ENCODE data around the gene CPXM2.

CPXM2 gene

DNA sequence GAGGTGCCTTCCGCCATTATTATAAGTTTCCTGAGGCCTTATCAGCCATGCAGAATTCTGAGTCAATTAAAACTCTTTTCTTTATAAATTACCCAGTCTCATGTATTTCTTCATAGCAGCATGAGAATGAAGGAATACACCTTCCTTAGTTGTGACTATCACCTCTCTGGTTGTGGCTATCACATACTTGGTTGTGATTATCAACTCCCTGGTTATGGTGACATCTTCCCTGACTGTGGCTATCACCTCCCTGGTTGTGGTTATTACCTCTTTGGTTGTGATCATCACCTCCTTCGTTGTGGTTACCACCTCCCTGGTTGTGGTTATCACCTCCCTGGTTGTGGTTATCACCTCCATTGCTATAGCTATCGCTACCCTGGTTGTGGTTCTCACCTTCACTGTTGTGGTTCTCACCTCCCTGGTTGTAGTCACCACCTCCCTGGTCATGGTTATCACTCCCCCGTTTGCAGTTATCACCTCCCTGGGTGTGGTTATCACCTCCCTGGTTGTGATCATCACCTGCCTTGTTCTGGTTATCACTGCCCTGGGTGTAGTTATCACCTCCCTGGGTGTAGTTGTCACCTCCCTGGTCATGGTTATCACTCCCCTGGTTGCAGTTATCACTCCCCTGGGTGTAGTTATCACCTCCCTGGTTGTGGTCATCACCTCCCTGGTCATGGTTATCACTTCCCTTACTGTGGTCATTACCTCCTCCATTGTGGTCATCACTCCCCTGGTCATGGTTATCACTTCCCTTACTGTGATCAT lies 119.5 kb downstream of the CPXM2 start:
- no peak for DNase-seq (ENCODE audit: low spot score)

DNA sequence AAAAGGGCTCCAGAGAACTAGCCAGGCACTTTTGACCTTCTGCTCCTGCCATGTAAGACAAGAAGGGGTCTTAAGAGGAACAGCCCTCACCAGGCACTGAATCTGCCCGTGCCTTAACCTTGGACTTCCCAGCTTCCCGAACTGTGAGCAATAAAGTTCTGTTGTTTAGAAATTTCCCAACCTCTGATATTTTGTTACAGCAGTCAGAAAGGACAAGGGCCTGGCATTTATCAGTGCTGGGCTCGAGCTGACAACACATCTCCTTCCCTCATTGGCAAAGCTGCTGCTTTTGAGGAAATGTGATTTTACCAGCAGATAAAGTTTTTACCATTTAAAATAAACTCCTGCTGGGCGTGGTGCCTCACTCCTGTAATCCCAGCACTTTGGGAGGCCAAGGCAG lies 122.0 kb downstream of the CPXM2 start:
- no peak for DNase-seq (ENCODE audit: low spot score)

DNA sequence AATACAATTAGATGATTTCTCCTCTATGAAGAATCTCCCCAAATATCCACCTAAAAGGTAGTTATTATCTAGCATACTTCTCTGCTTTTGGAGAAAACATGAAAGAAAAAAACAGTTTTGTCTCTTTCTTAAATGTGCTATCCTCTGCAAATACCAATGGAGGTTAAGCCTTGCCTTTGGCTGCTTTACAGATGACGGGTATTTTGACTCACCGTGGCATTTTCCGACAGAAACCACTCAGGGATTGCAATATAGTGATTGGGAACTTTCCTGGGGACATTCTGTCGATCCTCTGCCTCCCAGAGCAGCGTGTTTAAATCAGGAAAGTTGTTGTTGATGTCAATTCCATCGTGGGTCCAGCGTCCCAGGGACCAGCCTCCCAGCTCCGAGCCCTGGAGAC lies 124.8 kb downstream of the CPXM2 start:
- DNase-seq (ENCODE audit: low spot score), result no peak

DNA sequence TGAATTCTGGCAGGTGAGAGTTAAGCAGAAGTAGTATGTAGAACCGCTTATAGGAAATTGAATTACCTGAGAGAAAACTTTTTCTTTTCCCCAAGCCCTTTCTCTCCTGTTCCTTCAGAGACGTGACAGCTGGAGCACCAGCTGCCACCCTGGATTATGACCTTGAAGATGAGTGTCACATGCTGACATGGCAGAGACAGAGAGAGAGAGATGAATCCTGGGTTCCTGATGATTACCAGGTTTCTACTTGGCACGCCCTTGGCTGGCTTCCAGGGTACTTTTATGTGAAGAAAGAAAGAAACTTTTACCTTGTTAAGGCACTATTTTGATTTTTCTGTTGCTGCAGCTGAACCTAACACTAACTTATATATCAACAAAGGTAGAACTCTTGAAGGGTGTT lies 125.6 kb downstream of the CPXM2 start:
- DNase-seq (ENCODE audit: low spot score), result no peak

DNA sequence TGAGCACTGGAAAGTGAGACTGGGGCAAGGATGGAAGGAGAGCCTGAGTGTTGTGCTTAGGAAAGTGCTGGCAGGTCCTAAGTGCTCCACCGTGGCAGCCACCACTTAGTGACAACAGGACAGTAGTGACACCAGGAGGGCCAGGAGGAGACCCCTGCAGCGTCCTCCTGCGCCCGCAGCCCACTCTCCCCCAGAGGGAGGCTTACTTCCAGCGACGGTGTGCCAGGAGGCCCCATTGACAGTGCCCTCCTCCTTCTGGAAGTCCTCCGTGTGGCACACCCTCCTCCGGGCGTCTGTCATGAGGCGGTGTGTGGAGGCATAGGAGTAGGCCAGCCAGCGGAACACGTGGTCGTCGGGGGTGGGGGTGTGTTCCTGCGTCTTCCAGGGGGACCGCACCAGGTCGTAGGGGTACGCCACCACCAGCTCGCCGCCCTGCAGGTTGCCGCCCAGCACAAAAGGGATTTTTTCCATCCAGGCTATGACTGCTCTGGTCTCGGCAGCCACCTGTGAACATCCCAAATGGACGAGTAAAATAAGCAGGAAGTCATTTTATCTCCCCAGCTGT lies 129.9 kb downstream of the CPXM2 start:
- no peak for DNase-seq (ENCODE audit: low spot score)

DNA sequence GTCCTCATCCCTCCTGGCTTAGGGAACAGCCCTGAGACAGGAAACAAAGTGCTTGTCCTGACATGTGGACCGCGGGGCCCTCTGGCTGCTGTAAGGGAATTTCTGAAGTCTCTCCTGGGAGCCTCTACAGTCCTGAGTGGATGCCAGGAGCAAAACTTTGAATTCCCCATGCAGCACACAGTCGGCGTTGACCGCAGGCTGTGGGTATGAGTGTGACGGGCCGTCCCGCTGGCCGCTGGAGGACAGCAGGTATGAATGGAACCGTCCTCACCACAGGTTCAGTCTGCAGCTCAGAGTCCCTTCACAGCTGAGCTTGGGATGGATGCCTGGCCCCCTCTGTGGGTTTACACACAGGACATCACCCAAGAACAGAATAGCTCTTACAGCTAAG lies 130.6 kb downstream of the CPXM2 start:
- DNase-seq (ENCODE audit: low spot score), result no peak

DNA sequence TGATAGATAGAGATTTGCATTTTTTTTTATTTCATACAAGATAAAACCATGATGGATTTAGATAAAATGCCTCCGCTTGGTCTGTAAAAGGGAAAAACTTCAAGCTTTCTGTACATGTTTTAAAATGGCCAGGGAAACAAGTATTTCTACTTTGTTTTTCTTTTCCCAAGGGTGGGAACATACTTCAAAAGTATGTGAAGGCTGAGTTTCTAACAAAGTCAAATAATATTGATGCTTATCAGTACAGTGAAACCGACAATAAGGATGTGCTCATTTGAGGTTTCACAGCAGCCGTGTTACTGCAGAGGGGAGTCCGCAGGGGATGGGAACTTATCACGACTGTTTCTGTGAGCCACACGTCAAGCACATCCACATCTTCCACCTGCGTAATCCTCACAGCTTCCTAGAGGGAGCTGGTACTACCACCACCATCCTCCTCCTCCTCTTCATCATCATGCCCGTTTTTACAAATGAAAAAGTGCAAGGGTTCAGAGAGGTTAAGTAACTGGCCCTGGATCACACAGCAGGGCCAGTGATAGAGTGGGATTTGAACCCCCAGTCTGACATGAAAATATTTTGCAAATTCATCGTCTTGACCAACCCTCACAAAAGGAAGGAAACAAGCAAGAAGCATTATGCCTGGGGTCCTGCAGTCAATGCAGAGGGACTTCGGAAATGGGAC lies 131.1 kb downstream of the CPXM2 start:
- no peak for DNase-seq (ENCODE audit: low spot score)

DNA sequence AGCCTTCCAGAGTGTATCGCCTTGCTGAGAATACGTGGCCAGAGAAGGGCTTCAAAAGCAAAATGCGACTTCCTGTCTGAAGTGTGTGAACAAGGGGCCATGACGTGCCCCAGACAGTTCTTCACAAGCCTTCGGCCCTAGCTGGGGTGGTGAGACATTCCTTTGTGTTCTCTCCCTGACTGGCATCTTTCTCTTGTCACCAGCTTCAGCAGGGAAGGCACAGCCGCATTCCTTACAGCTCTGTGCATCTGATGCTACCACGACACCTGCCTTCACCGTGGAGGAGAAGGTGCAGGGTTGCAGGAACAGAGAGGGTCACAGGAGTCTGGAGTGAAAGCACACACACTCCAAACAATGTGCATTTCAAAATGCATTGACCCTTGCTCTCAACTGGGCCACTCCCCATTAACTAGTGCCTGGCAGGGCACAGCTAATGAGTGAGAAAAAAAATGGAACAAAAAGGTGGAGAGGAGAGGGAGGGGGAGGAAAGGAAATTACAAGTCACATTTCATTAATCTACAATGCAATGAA lies 132.0 kb downstream of the CPXM2 start:
- no peak for DNase-seq (ENCODE audit: low spot score)

DNA sequence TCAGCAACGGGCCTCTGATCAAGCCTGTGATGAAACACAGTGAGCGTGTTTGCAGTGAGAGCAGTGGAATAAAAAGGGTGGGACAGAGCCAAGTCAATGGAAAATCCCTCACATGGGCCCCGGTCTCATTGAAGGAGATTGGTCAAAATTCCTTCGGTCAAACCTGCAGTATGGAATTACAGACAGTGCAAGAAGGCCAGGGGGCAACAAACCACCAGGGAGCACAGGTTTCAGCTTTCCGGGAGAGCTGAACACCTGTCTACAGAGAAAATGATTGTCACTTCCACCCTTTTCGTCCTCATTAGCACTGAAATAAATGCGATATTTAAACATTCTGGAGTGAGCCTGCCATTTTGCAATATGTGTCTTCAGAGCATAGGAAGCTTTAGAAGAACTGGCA lies 132.6 kb downstream of the CPXM2 start:
- no peak for DNase-seq (ENCODE audit: low spot score)

DNA sequence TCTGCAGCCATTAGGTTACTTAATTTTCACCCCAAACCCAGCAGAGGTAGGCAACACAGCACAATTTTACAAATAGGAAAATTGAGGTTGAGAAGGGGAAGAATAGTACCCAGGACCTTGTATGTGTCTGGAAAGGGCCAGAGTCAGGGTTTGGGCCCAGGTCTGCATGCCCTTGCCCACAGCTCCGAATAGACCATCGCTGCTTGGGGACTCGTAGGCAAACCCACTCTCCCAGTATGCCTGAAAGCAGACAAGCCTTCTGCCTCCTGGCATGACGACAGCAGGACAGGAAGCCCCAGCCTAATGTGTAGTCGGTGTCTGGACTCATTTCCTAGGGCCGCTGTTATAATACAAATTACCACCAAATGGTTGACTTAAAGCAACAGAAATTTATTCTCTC lies 133.8 kb downstream of the CPXM2 start:
- no peak for DNase-seq (ENCODE audit: low spot score)

DNA sequence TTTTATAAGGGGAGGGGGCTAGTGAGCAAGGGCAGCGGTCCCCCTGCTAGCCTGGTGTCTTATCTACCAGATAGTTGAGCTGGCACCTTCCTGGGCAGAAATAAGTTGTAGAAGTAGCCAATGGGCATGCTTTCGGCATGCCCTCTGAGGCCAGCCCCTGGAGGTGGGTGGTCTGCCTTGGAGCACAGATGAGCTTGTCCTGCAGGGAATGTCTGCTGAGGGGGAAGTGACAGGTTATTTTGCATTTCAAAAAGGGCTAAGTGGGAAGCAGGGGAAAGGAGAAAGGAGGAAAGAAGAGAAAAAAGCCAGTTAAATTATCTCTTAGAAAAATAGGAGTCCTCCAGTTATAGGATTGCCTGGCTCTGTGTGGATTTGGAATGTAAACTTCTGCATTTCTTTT lies 136.5 kb downstream of the CPXM2 start:
- no peak for DNase-seq (ENCODE audit: low spot score)

DNA sequence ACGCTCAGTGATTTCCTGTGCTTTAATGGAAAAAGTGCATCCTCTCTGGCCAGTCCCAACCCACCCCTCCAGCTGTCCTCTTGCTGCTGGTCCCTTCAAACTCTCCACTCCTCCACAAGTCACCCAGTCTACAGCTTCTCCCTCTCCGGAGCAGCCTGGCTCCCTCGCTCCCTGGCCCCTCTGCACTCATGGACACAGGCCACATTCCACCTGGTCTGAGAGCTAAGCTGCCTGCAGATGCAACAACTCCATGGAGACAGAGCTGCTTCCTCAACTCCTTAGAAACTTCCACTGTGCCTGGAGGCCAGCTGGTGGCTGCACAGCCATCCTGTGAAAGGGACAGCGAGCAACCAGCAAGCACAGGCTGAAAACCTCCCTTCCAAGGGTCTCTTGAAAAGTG lies 137.5 kb downstream of the CPXM2 start:
- DNase-seq (ENCODE audit: low spot score), result no peak

DNA sequence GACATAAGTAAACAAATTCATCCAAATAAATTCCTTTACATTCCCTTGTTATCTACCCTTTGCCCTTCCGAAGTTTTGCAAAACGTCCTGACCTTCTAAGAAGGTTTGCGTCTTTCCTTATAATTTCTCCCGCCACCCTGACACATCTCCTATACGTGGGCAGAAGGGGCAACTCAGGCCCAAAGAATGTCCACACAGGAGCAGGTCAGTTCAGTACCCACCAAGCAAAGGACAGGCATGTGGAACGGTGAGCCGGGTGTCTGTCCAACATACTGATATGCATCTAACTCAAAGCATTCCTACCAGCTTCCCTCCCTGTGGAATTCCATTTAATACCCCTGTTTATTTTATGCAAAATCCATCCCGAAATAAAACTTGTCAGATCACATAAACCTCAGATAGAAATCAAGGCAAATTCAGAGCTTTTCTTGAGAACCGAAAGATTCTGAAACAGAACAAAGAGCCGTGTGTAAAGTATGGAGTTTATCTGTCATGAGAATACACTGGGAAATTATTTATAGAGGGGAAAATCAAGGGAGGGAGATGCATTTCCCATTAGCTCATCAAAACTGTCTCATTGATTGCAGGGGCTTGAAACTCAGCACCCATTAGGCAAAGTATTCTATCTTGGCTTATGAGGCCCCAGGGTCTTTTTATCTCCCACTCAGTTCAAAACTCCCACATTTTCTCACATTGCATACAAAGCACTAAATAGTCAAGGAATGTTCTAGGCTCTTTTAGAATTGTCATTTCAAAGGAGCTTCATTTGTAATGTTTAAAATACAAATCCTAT lies 140.1 kb downstream of the CPXM2 start:
- no peak for DNase-seq (ENCODE audit: low spot score)

DNA sequence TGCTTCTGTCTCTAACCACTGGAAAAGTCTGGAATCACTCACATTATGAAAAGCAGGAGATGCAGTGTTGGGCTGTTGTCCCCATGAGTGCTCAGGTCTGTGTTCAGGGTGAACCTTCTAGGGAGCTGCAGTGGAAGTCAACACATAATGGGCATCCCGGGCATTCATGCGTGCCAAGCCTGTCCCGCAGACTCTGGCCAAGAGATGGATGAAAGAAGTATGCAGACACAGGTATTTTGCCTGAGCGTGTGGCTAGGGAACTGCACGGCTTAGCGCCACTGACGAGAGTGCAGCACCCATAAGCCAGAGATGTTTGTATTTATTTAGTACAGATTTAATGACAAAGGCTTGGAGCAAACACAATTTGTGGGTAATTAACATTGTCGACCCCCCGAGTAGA lies 140.7 kb downstream of the CPXM2 start:
- no peak for DNase-seq (ENCODE audit: low spot score)

DNA sequence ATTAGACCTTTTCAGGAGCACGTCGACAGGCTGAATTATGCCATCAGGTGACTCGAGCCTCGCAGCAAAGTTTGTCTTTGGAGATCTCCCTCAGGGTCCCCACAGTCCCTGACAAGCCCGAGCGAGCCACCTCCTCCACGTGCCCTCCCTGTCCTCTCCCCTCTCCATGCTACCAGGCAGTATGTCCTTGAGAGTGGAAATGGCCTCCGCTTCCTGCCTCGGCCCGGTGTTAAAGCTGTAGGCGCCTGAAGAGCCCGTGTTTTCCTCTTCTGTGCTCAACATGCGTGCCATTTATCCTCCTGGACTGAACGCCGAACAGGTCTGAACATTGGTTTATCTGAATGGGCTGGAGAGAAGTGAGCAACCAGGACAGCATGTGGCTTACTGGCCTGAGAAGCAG lies 142.9 kb downstream of the CPXM2 start:
- DNase-seq (ENCODE audit: low spot score), result no peak

DNA sequence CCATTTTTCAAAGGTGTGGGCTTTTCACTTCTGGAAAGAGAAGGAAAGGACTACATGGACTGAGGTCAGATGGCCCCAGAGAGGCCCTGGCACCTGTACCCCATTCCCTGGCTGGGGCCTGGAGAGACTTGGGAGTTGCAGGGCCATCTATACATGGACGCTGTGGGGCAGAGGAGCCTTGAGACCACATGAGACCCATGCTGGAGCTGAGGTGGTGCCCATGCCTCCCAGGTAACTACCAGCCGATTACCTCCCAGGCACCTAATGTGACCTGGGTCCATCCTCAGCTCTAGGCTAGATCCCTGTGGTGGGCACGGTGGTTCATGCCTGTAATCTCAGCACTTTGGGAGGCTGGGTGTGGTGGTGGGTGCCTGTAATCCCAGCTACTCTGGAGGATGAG lies 144.2 kb downstream of the CPXM2 start:
- no peak for DNase-seq (ENCODE audit: low spot score)

DNA sequence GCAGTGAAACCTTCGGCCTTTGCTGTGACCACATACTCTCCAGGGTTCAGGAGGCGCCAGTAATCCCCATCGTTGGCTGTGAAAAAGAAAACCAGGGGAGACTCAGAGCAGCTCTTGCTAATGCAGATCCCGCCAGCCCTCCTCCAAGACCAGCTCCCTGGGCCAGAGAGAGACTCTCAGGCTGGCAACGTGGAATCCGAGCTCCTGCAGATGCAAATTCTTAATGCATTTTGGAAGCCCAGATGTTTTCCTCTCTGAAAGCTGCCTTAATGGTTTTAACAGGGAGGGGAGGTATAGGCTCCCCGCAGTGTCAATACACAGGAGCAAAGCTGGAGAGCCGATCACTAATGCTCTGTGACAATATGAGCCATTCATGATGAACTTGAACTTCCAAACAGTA lies 144.7 kb downstream of the CPXM2 start:
- no peak for DNase-seq (ENCODE audit: low spot score)

DNA sequence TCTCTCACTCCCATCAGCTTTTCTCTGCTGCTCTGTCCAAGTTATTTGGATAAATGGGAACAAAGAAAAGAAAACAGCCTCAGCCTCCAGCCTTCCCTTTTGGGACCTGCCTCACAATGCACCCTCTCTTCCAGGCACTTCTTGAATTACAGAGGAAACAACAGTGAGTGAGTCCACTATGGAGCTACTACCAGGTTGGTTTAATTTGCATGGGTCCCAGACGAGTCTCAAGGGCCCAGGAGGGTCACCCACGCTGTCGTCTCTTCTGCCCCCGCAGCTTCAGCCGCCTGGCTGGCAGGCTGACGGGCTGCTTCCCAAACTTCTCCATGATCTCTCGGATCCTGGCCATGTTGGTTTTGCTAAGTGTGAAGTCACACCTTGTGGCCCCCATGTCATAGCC lies 145.1 kb downstream of the CPXM2 start:
- no peak for DNase-seq (ENCODE audit: low spot score)

DNA sequence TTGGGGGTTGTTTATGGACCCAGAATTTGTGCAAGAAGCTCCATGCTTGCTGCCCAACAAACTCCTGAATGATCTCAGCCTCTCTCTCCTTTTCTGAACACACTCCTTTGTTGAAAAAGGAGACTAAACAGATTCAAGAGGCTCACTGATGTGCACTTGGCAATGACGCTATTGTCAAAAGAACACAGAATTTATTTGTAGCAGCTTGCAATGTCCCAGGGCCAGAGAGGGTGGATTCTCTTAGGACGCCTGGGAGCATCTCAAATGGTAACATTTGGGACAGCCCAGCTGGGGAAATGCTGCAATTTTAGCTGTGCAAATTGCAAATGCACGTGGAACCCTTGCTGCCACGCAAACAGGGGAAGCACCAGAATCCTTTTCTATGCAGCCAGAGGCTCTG lies 145.5 kb downstream of the CPXM2 start:
- DNase-seq (ENCODE audit: low spot score), result no peak

DNA sequence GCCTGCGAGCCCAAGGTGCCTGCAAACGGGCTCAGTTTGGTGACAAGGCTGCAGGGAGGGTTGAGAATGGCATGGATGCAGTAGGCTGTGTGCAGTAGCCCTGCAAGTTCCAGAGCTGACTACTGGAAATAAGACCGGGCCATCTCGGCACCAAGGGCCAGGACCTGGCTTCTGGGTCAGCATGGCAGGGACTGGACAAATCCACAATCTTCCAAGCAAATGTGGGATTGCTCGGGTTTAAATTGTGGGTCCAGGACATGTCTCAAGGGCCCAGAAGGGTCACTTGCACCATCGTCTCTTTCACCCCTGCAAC lies 147.4 kb downstream of the CPXM2 start:
- no peak for DNase-seq (ENCODE audit: low spot score)

DNA sequence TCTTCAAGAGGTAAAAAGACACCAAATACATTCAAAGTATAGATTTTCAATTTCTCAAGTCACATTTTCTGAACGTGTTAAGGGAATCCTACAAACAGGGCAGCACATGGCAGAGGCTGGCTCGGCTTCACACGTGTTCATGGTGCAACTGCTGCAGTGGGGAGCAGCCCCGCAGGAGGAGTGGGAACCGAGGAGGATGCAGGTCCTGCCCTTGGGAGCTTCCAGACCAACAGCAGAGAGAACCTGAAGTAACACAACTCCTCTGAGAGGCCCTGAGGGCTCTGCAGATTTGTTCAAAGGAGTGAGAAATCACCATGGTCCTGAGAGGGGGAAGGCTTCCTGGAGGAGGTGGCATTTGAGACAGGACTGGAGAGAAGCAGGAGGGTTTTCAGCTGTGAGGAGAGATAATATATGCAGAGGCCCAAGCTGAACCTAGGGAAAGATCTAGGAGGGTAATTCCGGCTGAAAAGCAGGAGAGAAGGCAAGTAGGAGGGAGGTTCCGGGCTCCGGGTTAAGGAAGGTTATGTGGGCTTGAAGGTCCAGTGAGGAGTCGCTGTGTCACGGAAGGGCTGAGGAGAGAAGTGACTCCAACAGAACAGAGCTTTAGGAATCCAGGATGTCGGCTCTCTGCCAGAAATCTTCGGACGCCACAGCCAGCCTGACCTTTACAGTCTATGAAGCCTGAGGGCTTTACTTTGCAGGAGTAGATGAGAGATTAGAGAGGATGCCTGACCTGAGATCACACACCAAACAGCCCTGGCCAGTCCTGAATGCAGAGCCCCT lies 148.0 kb downstream of the CPXM2 start:
- no peak for DNase-seq (ENCODE audit: low spot score)
